GM12874 (cell line): Measurements from ENCODE around the gene UROC1.

Experiments used
- CTCF ChIP-seq: IDR thresholded peaks from 2 replicates; pipeline ENCODE4 v1.5.1; 2011; ENCODE audit warnings: low read depth, mild to moderate bottlenecking, control low read depth, low read length, moderate library complexity; ENCODE audit not compliant: insufficient read depth

Gene UROC1

GRCh38 chr3:126440709-126440995, 76.9 kb downstream of the UROC1 start:
- no peak for TF ChIP-seq CTCF

GRCh38 chr3:126439968-126440708, 77.4 kb downstream of the UROC1 start:
- no peak for TF ChIP-seq CTCF

- no peak for TF ChIP-seq CTCF
These were observed 78.1 kb downstream of the UROC1 start for GRCh38 chr3:126439346-126439967.

- no peak for TF ChIP-seq CTCF
These were observed 78.8 kb downstream of the UROC1 start for GRCh38 chr3:126438746-126439145.

GRCh38 chr3:126438186-126438585, 79.4 kb downstream of the UROC1 start:
- no peak for TF ChIP-seq CTCF

GRCh38 chr3:126436826-126437717, 80.5 kb downstream of the UROC1 start:
- no peak for TF ChIP-seq CTCF
